PC-9 (cell line): ENCODE measurements around the gene JCHAIN.

Experiments
- CTCF ChIP-seq: fragments of 200-600 bp; sonication (generic); conservative IDR thresholded peaks from 2 replicates; pipeline ENCODE4 v1.6.1; 2017; ENCODE audit warnings: mixed run types, antibody characterized with exemption, mild to moderate bottlenecking, moderate library complexity
- EZH2 ChIP-seq: fragments of 200-600 bp; sonication (generic); IDR thresholded peaks from 2 replicates; pipeline ENCODE4 v1.8.0; 2017; ENCODE audit warnings: antibody characterized with exemption, low read depth

GRCh38 chr4:70712150-70712549, 45.8 kb upstream of the JCHAIN start:
- TF ChIP-seq CTCF (no peak), EZH2 (no peak)
